IMR-90 (cell line): ENCODE data around the gene ANKRD11. TPM values are rescaled to one million over a fixed set of nuclear protein-coding genes. Genes with fewer than 3 reads are reported as not detected.

Experiments used
- ATAC-seq: fragments of 200-7000 bp; cut with Tn5 transposase; 2 replicates; pipeline ENCODE4 v1.9.1; 2020; ENCODE audit warnings: low read depth, mild to moderate bottlenecking, moderate library complexity
- BruUV-seq: library from RNA; stranded (reverse); fragments of 400-500 nt; replicated peaks from 2 replicates; lab custom pipeline; 2021; lab: Mats Ljungman, UMichigan
- CTCF ChIA-PET: fragments of 300-600 bp; formaldehyde crosslinking; extraction: SDS; loops from one replicate; lab custom pipeline; 2021; ENCODE audit warnings: antibody characterized with exemption; lab: Yijun Ruan, JAX
- POLR2A ChIA-PET: fragments of 300-600 bp; sonication (Branson Sonifier 250); formaldehyde crosslinking; loops from one replicate; lab custom pipeline; 2022; ENCODE audit warnings: antibody characterized with exemption; ENCODE audit not compliant: unreplicated experiment; lab: Charles Lee
- DNase-seq: peaks from one replicate; pipeline ENCODE4 v3.0.0; 2013
- H2AFZ ChIP-seq: replicated peaks from 2 replicates; pipeline ENCODE3; 2013; ENCODE audit warnings: low read length, mild to moderate bottlenecking; ENCODE audit not compliant: poor library complexity
- H2AK5ac ChIP-seq: 2 replicates; pipeline ENCODE4 v1.6.1; 2013; ENCODE audit warnings: low read depth, low read length, inconsistent platforms
- H2AK9ac ChIP-seq: replicated peaks from 2 replicates; pipeline ENCODE3; 2013; ENCODE audit warnings: mild to moderate bottlenecking, low read depth, low read length, moderate library complexity; ENCODE audit not compliant: poor library complexity
- H2BK120ac ChIP-seq: 2 replicates; pipeline ENCODE4 v1.6.1; 2013; ENCODE audit warnings: low read depth, low read length, inconsistent platforms
- H2BK15ac ChIP-seq: 3 replicates; pipeline ENCODE4 v1.6.1; 2013; ENCODE audit warnings: low read depth, low read length, inconsistent platforms
- H2BK20ac ChIP-seq: 2 replicates; pipeline ENCODE4 v1.6.1; 2013; ENCODE audit warnings: low read depth, mild to moderate bottlenecking, inconsistent platforms, low read length, moderate library complexity
- H2BK5ac ChIP-seq: 2 replicates; pipeline ENCODE4 v1.6.1; 2013; ENCODE audit warnings: mild to moderate bottlenecking, low read depth, low read length, inconsistent platforms; ENCODE audit not compliant: poor library complexity, severe bottlenecking
- H3K14ac ChIP-seq: replicated peaks from 2 replicates; pipeline ENCODE4 v1.6.1; 2013; ENCODE audit warnings: low read depth, low read length, inconsistent platforms
- H3K18ac ChIP-seq: 2 replicates; pipeline ENCODE4 v1.6.1; 2013; ENCODE audit warnings: low read depth, low read length, control low read depth
- H3K23ac ChIP-seq: 2 replicates; pipeline ENCODE4 v1.6.1; 2013; ENCODE audit warnings: low read depth, low read length, inconsistent platforms
- H3K27ac ChIP-seq: 2 replicates; pipeline ENCODE4 v1.5.1; 2013; ENCODE audit warnings: mild to moderate bottlenecking, control low read depth, low read length; ENCODE audit not compliant: insufficient read depth
- H3K27me3 ChIP-seq: 2 replicates; pipeline ENCODE4 v1.6.1; 2013; ENCODE audit warnings: low read length; ENCODE audit not compliant: control insufficient read depth, insufficient read depth
- H3K36me3 ChIP-seq: 2 replicates; pipeline ENCODE4 v1.6.1; 2013; ENCODE audit warnings: low read length, mixed read lengths; ENCODE audit not compliant: control insufficient read depth, insufficient read depth
- H3K4ac ChIP-seq: 2 replicates; pipeline ENCODE4 v1.6.1; 2013; ENCODE audit warnings: low read depth, low read length, inconsistent platforms
- H3K4me1 ChIP-seq: 2 replicates; pipeline ENCODE4 v1.6.1; 2013; ENCODE audit warnings: low read length, mixed read lengths; ENCODE audit not compliant: control insufficient read depth, insufficient read depth
- H3K4me2 ChIP-seq: 2 replicates; pipeline ENCODE4 v1.6.1; 2013; ENCODE audit warnings: low read depth, mild to moderate bottlenecking, control low read depth, low read length, moderate library complexity
- H3K4me3 ChIP-seq: 2 replicates; pipeline ENCODE4 v1.5.1; 2013; ENCODE audit warnings: low read depth, mild to moderate bottlenecking, control low read depth, low read length, moderate library complexity; ENCODE audit not compliant: insufficient read depth
- H3K56ac ChIP-seq: 2 replicates; pipeline ENCODE4 v1.6.1; 2013; ENCODE audit warnings: low read length, inconsistent platforms; ENCODE audit not compliant: insufficient read depth; ENCODE audit errors: extremely low read depth
- H3K79me1 ChIP-seq, 2 experiments: 2 replicates each; pipeline ENCODE4 v1.6.1; 2013; ENCODE audit warnings: low read length in 2 of 2, inconsistent platforms in 1 of 2, low read depth in 1 of 2
- H3K9ac ChIP-seq: 2 replicates; pipeline ENCODE4 v1.6.1; 2013; ENCODE audit warnings: low read depth, low read length, control low read depth
- H3K9me1 ChIP-seq: 2 replicates; pipeline ENCODE4 v1.6.1; 2013; ENCODE audit warnings: low read length, inconsistent platforms; ENCODE audit not compliant: insufficient read depth
- H3K9me3 ChIP-seq: 2 replicates; pipeline ENCODE4 v1.6.1; 2013; ENCODE audit warnings: low read length; ENCODE audit not compliant: control insufficient read depth, insufficient read depth
- H4K20me1 ChIP-seq: 2 replicates; pipeline ENCODE4 v1.6.1; 2013; ENCODE audit warnings: low read length, inconsistent platforms; ENCODE audit not compliant: insufficient read depth
- H4K5ac ChIP-seq: 2 replicates; pipeline ENCODE4 v1.6.1; 2013; ENCODE audit warnings: mild to moderate bottlenecking, low read depth, low read length, control low read depth
- H4K8ac ChIP-seq, 2 experiments: 2 replicates each; pipeline ENCODE4 v1.6.1; 2013; ENCODE audit warnings: low read depth in 2 of 2, low read length in 2 of 2, control low read depth in 1 of 2, inconsistent platforms in 1 of 2
- H4K91ac ChIP-seq: 2 replicates; pipeline ENCODE4 v1.6.1; 2013; ENCODE audit warnings: low read depth, low read length, inconsistent platforms; ENCODE audit not compliant: insufficient read depth
- CEBPB ChIP-seq: IDR thresholded peaks from 2 replicates; pipeline ENCODE4 v1.6.1; 2012; ENCODE audit warnings: low read depth, low read length, improper control_type of control experiment
- MAZ ChIP-seq: IDR thresholded peaks from 2 replicates; pipeline ENCODE4 v1.6.1; 2012; ENCODE audit warnings: low read depth, mild to moderate bottlenecking, low read length, improper control_type of control experiment, moderate library complexity, borderline replicate concordance
- RAD21 ChIP-seq: IDR thresholded peaks from 2 replicates; pipeline ENCODE4 v1.6.1; 2012; ENCODE audit warnings: low read length, improper control_type of control experiment
- RCOR1 ChIP-seq: IDR thresholded peaks from 2 replicates; pipeline ENCODE4 v1.6.1; 2012; ENCODE audit warnings: mild to moderate bottlenecking, low read length, improper control_type of control experiment; ENCODE audit not compliant: insufficient replicate concordance
- WGBS, 2 experiments: methylation state at CpG; one replicate each; pipeline versions ENCODE4 v1.1.5 to v1.1.7; 2013; ENCODE audit warnings: missing lambda C conversion rate in 2 of 2; ENCODE audit not compliant: insufficient read length in 1 of 2; ENCODE audit errors: extremely low coverage in 2 of 2; 5-methylcytosine and 5-hydroxymethylcytosine counted together
- dilution Hi-C: fragments of 300-500 bp; cut with HindIII; formaldehyde crosslinking; loops from one replicate; pipeline ENCODE4 v1.14.3; 2018; ENCODE audit warnings: low sequenced_read_pairs; ENCODE audit not compliant: unreplicated experiment
- in situ Hi-C: fragments of 300-500 bp; cut with MboI; formaldehyde crosslinking; loops from 3 replicates; pipeline ENCODE4 v1.14.3; 2019; ENCODE audit warnings: low sequenced_read_pairs, inconsistent platforms, mixed read lengths
- intact Hi-C: fragments of 100-400 bp; cut with micrococcal nuclease; formaldehyde crosslinking; loops from 2 replicates; pipeline ENCODE4 v1.10.0; 2022
- polyA plus RNA-seq, 3 experiments: library from polyadenylated mRNA; depleted of rRNA; stranded (reverse); fragments of >200 nt; gene quantifications; 2 replicates each; pipeline ENCODE4 v1.2.3, GENCODE V29; 2012; ENCODE audit warnings: low replicate concordance in 1 of 3
- total RNA-seq: library from RNA; depleted of rRNA; stranded (reverse); fragments of >200 nt; gene quantifications from 2 replicates; pipeline ENCODE4 v1.2.3, GENCODE V29; 2012

Gene ANKRD11
- total and polyA plus RNA-seq, 2 of the 4 experiments (the other 2 are of a cell fraction): 46.8 to 71.9 TPM

GRCh38 chr16:89365996-89366395 lies 124.4 kb downstream of the ANKRD11 start:
- no peak overlapping the region for H2BK5ac ChIP-seq
- intact Hi-C loops (no loop called here), dilution Hi-C loops (no loop called here), in situ Hi-C loops (no loop called here)
- H2AK5ac ChIP-seq: no peak overlapping the region
- no peak overlapping the region for H2AFZ ChIP-seq
- no peak overlapping the region for H3K27ac ChIP-seq
- TF ChIP-seq RCOR1: no peak
- no peak for TF ChIP-seq MAZ
- TF ChIP-seq CEBPB: no peak
- no peak for TF ChIP-seq RAD21
- H4K91ac ChIP-seq: no peak overlapping the region
- H3K18ac ChIP-seq: no peak overlapping the region
- H3K4me1 ChIP-seq: peaks cover 44% of the 10 kb centered on the region
- no peak overlapping the region for H2BK120ac ChIP-seq
- no CpG with 5 or more reads among the region's 5 CpGs for WGBS, 2 experiments
- peaks cover 21 to 88% of the 10 kb centered on the region in 2 experiments for H3K79me1 ChIP-seq
- no peaks in the 10 kb centered on the region; the same call in 1 of the 2 replicates for H3K36me3 ChIP-seq
- CTCF ChIA-PET: no interaction called here
- no peaks in the 10 kb centered on the region for H3K27me3 ChIP-seq
- DNase-seq (no peak), ATAC-seq (no peak)
- no peak overlapping the region for H3K23ac ChIP-seq
- peaks cover 75% of the 10 kb centered on the region for H3K9me1 ChIP-seq
- no peak overlapping the region for H3K4me2 ChIP-seq
- no peak overlapping the region for H3K14ac ChIP-seq
- H4K5ac ChIP-seq: no peak overlapping the region
- no peak overlapping the region for H3K9ac ChIP-seq
- H4K20me1 ChIP-seq: peaks cover 98% of the 10 kb centered on the region
- H2AK9ac ChIP-seq: no peak overlapping the region
- H3K9me3 ChIP-seq: no peaks in the 10 kb centered on the region
- no peak overlapping the region for H2BK20ac ChIP-seq
- H2BK15ac ChIP-seq: no peak overlapping the region
- no peak overlapping the region for H3K4me3 ChIP-seq
- no peak overlapping the region for H3K4ac ChIP-seq
- no peak overlapping the region; a peak in 1 of 4 replicates for H4K8ac ChIP-seq
- no TSS peak for BruUV-seq
- POLR2A ChIA-PET: no interaction called here
- H3K56ac ChIP-seq: no peak overlapping the region
